ENCODE data around the gene FBN1. TPM values are rescaled to one million over a fixed set of nuclear protein-coding genes. Genes with fewer than 3 reads are reported as not detected.

FBN1 gene
- 0.80 and 1.2 TPM in 2 replicates for total RNA-seq

DNA sequence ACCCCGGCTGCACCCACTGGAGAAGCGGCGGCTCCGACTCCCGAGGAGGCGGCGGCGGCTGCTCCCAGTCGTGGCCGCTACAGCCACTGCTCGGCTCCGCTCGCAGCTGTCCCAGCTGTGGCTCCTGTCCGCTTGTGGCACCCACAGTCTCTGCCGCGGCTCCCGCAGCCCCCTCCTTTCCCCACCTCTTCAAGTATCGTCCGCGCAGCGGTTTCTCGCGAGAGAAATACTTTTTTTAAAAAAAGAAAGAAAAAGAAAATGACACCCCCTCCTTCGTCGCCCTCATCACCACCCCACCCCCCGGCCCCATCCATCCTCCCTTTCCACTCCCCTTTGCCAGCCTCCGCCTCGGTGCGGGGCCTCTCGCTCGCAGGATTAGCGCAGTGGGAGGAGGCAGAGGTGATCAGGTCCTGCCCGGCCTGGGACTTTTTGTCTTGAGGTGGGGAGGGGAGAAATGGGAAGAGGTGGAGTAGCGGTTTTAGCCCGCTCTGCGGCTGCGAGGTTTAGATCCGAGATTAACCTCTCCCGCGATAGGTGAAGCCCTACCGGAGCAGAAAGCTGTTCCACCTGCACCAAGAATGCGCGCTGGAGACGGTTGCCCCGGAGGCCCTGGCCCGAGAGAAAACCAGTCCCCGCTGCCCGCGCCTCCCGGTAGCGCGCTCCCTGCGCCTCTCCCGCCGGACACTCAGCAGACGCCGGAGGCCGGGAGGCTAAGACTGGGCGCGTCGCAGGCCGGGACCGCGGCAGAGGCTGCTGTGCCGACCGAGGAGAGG, at the start of gene FBN1:
FBN1 (minus strand) TSS at position 152 of the 773 bp plus-strand sequence. CDS start 940 bp downstream, outside the sequence.
- Mint-ChIP-seq H3K9me3 (no peaks in the 10 kb centered on the region), H3K4me3 (ENCODE audit: low read depth) (peak within 1 kb of the TSS; percentile 64), H3K27me3 (ENCODE audit: low read depth) (peaks cover 51% of the 10 kb centered on the region), H3K36me3 (ENCODE audit: low read depth) (no peaks in the 10 kb centered on the region), H3K27ac (no peak within 1 kb of the TSS), H3K4me1 (ENCODE audit: low read depth) (peaks cover 6% of the 10 kb centered on the region)
- intact Hi-C loops (cut with micrococcal nuclease): no loop called here
- DNase-seq (ENCODE audit: low spot score): peak; percentile 28

DNA sequence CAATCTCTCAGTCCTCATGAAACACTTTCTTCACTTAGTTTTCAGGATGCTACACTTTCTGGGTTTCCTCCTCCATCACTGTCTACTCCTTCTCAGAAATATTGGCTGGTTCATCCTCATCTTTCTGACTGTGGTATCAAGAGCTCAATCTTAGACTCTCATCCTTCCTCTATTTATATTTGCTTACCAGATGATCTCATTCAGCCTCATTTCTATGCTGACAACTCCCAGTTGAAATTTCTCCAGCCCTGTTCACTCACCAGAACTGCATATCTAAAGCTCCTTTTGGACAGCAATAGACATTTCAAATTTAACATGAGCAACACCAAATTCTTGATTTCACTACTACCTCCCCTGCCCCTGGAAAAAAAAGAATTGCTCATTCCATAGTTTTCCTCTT, 48.0 kb upstream of the FBN1 start:
- H3K36me3 Mint-ChIP-seq (ENCODE audit: low read depth): no peaks in the 10 kb centered on the region
- H3K27ac Mint-ChIP-seq: no peak overlapping the region
- intact Hi-C loops (cut with micrococcal nuclease): no loop called here
- no peak overlapping the region for H3K4me3 Mint-ChIP-seq (ENCODE audit: low read depth)
- H3K4me1 Mint-ChIP-seq (ENCODE audit: low read depth): no peaks in the 10 kb centered on the region
- no peak for DNase-seq (ENCODE audit: low spot score)
- H3K27me3 Mint-ChIP-seq (ENCODE audit: low read depth): no peaks in the 10 kb centered on the region
- H3K9me3 Mint-ChIP-seq: no peaks in the 10 kb centered on the region

DNA sequence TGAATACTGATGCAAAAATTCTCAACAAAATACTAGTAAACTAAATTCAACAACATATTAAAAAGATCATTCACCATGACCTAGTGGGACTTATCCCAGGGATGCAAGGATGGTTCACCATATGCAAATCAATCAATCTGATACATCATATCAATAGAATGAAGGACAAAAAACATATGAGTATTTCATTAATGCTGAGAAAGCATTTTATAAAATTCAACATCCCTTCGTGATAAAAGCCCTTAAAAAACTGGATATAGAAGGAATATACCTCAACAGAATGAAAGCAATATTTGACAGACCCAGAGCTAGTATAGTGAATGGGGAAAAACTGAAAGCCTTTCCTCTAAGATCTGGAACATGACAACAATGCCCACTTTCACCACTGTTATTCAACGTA, 43.0 kb upstream of the FBN1 start:
- no peak overlapping the region for H3K4me3 Mint-ChIP-seq (ENCODE audit: low read depth)
- H3K27me3 Mint-ChIP-seq (ENCODE audit: low read depth): peaks cover 2% of the 10 kb centered on the region
- H3K27ac Mint-ChIP-seq: no peak overlapping the region
- no peaks in the 10 kb centered on the region for H3K4me1 Mint-ChIP-seq (ENCODE audit: low read depth)
- intact Hi-C loops (cut with micrococcal nuclease): no loop called here
- H3K9me3 Mint-ChIP-seq: peaks cover 14% of the 10 kb centered on the region
- no peaks in the 10 kb centered on the region for H3K36me3 Mint-ChIP-seq (ENCODE audit: low read depth)
- DNase-seq (ENCODE audit: low spot score): no peak

DNA sequence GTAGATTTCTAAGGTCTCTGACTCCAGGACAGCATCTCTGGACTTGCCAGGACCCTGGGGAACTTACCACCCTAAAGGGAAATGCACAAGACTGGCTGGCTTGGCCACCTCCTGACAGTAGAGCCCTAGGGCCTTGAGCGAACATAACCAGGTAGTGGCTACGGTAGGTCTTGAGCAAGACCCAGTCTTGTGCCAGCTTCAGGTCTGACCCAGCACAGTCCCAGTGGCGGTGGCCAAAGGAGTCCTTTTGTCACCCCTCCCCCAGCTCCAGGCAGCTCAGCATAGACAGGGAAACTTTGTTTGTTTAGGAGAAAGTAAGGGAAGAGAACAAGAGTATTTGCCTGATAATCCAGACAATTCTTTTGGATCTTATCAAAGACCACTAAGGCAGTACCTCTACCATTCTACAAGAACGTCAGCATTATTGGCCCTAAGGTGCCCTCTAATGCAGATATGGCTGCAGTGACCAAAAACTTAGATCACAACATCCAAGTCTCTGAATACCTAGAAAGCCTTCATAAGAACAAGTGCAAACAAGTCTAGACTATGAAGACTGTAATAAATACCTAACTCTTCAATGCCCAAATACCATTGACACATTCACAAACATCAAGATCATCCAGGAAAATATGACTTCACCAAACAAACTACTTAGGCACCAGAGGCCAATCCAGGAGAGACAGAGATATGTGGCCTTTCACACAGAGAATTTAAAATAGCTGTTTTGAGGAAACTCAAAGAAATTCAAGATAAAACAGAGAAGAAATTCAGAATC, 38.7 kb upstream of the FBN1 start:
- intact Hi-C loops (cut with micrococcal nuclease): no loop called here
- Mint-ChIP-seq H3K4me1 (ENCODE audit: low read depth) (no peaks in the 10 kb centered on the region), H3K27me3 (ENCODE audit: low read depth) (peaks cover 2% of the 10 kb centered on the region), H3K4me3 (ENCODE audit: low read depth) (no peak overlapping the region), H3K36me3 (ENCODE audit: low read depth) (no peaks in the 10 kb centered on the region), H3K27ac (no peak overlapping the region), H3K9me3 (peaks cover 14% of the 10 kb centered on the region)
- DNase-seq (ENCODE audit: low spot score): no peak

DNA sequence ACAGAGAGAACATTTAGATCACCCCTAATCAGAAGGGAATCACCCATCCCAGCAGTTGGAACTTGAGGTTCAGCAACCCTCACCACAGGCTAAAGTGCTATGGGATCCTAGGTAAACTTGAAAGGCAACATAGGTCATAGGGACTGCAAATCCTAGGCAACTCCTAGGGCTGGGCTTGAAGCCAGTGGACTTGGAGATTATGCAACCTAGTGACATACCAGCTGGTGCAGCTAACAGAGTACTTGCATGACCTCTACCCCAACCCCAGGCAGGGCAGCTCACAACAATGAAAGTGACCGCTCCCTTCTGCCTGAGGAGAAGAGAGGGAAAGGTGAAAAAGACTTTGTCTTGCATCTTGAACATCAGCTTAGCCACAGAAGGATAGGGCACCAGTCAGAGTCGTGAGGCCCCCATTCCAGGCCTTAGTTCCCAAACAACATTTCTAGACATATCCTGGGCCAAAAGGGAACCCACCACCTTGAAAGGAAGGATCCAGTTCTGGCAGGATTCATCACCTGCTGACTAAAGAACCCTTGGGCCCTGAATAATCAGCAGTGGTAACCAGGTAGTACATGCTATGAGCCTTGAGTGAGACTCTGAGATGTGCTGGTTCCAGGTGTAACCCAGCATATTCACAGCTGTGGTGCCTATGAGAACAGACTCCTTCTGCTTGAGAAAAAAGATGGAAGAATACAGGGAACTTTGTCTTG, 37.6 kb upstream of the FBN1 start:
- H3K27me3 Mint-ChIP-seq (ENCODE audit: low read depth): peaks cover under 1% of the 10 kb centered on the region
- intact Hi-C loops (cut with micrococcal nuclease): no loop called here
- no peak overlapping the region for H3K27ac Mint-ChIP-seq
- DNase-seq (ENCODE audit: low spot score): no peak
- H3K36me3 Mint-ChIP-seq (ENCODE audit: low read depth): no peaks in the 10 kb centered on the region
- no peak overlapping the region for H3K4me3 Mint-ChIP-seq (ENCODE audit: low read depth)
- peaks cover 11% of the 10 kb centered on the region for H3K9me3 Mint-ChIP-seq
- H3K4me1 Mint-ChIP-seq (ENCODE audit: low read depth): no peaks in the 10 kb centered on the region

DNA sequence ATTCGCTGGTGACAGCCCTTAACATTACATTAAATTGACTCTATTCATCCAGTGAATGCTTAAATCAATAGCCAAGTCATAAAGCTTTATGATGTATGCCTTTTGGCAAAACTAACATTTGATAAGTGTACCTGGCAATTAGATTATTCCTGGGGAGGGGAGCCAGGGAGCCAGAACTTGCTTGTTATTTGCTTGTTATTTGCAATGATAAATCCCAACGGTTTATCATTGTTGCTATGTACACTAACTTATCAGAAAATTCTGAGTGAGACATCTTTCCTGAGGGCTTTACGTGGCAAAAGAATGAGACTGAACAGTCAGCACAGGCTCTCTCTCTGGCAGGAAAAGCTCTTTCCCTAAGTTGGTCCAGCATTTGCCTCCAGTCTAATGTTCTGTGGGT, 35.8 kb upstream of the FBN1 start:
- intact Hi-C loops (cut with micrococcal nuclease): no loop called here
- Mint-ChIP-seq H3K27me3 (ENCODE audit: low read depth) (no peaks in the 10 kb centered on the region), H3K9me3 (peaks cover 1% of the 10 kb centered on the region), H3K36me3 (ENCODE audit: low read depth) (no peaks in the 10 kb centered on the region), H3K4me3 (ENCODE audit: low read depth) (no peak overlapping the region), H3K4me1 (ENCODE audit: low read depth) (no peaks in the 10 kb centered on the region), H3K27ac (no peak overlapping the region)
- no peak for DNase-seq (ENCODE audit: low spot score)

DNA sequence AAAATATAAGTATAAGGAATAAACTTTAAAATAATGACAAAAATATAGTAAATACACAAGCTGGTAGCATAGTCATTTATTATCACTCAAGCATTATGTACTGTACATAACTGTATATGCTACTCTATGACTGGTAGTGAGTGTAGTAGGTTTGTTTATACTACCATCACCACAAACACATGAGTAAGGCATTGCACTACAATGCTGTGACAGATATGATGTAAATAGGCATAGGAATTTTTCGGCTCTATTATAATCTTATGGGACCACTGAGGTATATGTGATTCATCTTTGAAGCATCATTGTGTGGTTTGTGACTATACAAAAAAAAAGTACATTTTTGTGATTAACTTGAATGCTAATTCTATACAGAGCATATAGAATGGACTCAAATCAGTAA, 35.3 kb upstream of the FBN1 start:
- Mint-ChIP-seq H3K4me1 (ENCODE audit: low read depth) (no peaks in the 10 kb centered on the region), H3K4me3 (ENCODE audit: low read depth) (no peak overlapping the region)

DNA sequence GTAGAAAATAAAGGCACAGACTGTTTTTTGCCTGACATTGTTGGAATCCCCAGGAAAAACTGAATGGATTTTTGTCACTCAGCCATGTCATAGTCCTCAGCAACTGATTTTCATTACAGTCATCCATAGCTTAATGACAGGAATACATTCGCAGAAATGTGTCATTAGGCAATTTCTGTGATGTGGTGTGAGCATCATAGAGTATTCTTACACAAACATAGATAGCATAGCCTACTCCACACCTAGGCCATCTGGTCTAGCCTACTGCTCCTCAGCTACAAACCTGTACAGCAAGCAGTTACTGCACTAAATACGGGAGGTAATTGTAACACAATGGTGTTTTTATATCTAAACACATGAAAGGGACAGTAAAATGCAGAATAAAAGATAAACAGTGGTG, 34.4 kb upstream of the FBN1 start:
- Mint-ChIP-seq H3K9me3 (no peaks in the 10 kb centered on the region), H3K27ac (no peak overlapping the region), H3K4me1 (ENCODE audit: low read depth) (no peaks in the 10 kb centered on the region), H3K27me3 (ENCODE audit: low read depth) (no peaks in the 10 kb centered on the region), H3K36me3 (ENCODE audit: low read depth) (no peaks in the 10 kb centered on the region), H3K4me3 (ENCODE audit: low read depth) (no peak overlapping the region)
- no peak for DNase-seq (ENCODE audit: low spot score)
- intact Hi-C loops (cut with micrococcal nuclease): no loop called here

More for the DNA sequence above, 35.3 kb upstream of the FBN1 start:
- DNase-seq (ENCODE audit: low spot score): no peak
- H3K27ac Mint-ChIP-seq: no peak overlapping the region
- H3K9me3 Mint-ChIP-seq: no peaks in the 10 kb centered on the region
- no peaks in the 10 kb centered on the region for H3K36me3 Mint-ChIP-seq (ENCODE audit: low read depth)
- intact Hi-C loops (cut with micrococcal nuclease): no loop called here
- no peaks in the 10 kb centered on the region for H3K27me3 Mint-ChIP-seq (ENCODE audit: low read depth)

DNA sequence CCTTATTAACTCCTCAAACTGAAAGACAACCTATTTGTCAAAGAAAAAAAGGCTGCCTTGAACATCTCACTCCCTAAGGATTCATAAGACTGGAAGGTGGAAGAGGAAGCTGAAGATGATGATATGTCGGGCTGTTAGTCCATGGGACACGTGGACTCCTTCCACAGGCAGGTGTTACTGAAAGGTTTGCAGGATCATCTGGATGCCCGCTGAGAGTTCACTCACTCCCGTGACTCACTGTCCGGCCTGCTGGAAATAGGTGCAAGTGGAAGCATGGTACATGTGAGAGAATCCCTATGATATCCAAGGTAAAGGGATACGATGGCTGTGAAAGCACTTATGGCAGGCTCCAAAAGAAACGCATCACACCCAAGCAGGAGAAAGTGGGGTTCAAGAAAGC, 33.3 kb upstream of the FBN1 start:
- no peaks in the 10 kb centered on the region for H3K9me3 Mint-ChIP-seq
- no peaks in the 10 kb centered on the region for H3K36me3 Mint-ChIP-seq (ENCODE audit: low read depth)
- DNase-seq (ENCODE audit: low spot score): no peak
- no peaks in the 10 kb centered on the region for H3K4me1 Mint-ChIP-seq (ENCODE audit: low read depth)
- intact Hi-C loops (cut with micrococcal nuclease): no loop called here
- no peak overlapping the region for H3K27ac Mint-ChIP-seq
- no peaks in the 10 kb centered on the region for H3K27me3 Mint-ChIP-seq (ENCODE audit: low read depth)
- no peak overlapping the region for H3K4me3 Mint-ChIP-seq (ENCODE audit: low read depth)

DNA sequence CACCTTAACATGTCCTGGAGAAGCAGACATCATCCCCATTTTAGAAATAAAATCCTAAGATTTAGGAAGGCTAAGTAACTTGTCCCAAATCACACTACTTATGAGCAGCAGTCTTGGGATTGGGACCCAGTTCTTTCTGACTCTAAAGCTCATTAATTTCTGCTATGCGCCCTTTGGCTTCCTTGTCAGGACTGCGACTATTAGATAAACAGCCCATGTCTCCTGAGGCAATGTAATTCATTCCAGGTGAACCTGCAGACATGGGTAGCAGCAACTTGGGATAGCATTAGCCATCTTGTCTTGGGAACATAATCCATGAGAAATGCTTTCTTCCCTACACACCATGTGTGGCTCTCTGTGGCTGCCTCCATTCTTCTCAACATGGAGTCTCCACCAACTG, 32.3 kb upstream of the FBN1 start:
- intact Hi-C loops (cut with micrococcal nuclease): no loop called here
- Mint-ChIP-seq H3K4me1 (ENCODE audit: low read depth) (no peaks in the 10 kb centered on the region), H3K27ac (no peak overlapping the region), H3K27me3 (ENCODE audit: low read depth) (no peaks in the 10 kb centered on the region), H3K9me3 (no peaks in the 10 kb centered on the region), H3K4me3 (ENCODE audit: low read depth) (no peak overlapping the region), H3K36me3 (ENCODE audit: low read depth) (no peaks in the 10 kb centered on the region)
- no peak for DNase-seq (ENCODE audit: low spot score)

DNA sequence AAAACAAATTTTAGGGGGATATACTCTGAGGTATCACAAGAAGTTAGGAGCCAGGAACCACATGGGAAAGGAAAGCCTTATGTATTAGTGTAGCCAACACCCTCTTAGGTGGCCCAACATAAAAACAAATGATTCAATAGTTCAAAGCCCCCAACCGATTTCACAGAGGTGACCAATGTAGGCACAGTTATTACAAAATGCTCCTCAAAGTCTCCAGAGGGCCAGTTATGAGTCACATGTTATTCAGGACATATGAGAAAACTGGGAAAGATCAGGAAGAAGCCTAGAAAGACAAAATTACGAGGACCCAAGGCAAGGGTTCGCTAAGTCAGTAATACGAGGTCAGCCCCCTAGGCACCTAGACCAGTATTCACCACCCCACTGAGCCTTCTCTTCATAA, 29.9 kb upstream of the FBN1 start:
- DNase-seq (ENCODE audit: low spot score): no peak
- intact Hi-C loops (cut with micrococcal nuclease): no loop called here
- Mint-ChIP-seq H3K27ac (no peak overlapping the region), H3K4me3 (ENCODE audit: low read depth) (no peak overlapping the region), H3K9me3 (no peaks in the 10 kb centered on the region), H3K36me3 (ENCODE audit: low read depth) (no peaks in the 10 kb centered on the region), H3K27me3 (ENCODE audit: low read depth) (no peaks in the 10 kb centered on the region), H3K4me1 (ENCODE audit: low read depth) (no peaks in the 10 kb centered on the region)

DNA sequence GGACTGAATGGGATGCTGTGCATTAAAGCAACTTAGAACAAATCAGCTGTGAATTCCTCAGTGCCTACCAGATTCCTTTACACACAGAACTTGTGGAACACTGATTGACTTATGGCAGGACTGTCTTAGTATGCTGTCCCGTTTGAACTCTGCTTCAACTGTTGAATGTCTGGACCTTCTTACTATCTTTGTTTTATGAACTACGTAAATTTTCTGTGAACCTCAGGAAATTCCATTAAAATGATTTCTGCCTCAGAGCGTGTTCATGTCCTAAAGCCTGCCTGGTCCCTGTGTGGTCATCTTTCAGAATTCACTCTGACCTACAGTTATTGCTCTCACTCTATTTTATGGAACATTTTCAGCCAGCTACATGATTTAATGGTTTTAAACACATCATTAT, 29.4 kb upstream of the FBN1 start:
- H3K27ac Mint-ChIP-seq: no peak overlapping the region
- H3K36me3 Mint-ChIP-seq (ENCODE audit: low read depth): no peaks in the 10 kb centered on the region
- no peaks in the 10 kb centered on the region for H3K27me3 Mint-ChIP-seq (ENCODE audit: low read depth)
- H3K9me3 Mint-ChIP-seq: no peaks in the 10 kb centered on the region
- no peak for DNase-seq (ENCODE audit: low spot score)
- intact Hi-C loops (cut with micrococcal nuclease): no loop called here
- H3K4me3 Mint-ChIP-seq (ENCODE audit: low read depth): no peak overlapping the region
- no peaks in the 10 kb centered on the region for H3K4me1 Mint-ChIP-seq (ENCODE audit: low read depth)

DNA sequence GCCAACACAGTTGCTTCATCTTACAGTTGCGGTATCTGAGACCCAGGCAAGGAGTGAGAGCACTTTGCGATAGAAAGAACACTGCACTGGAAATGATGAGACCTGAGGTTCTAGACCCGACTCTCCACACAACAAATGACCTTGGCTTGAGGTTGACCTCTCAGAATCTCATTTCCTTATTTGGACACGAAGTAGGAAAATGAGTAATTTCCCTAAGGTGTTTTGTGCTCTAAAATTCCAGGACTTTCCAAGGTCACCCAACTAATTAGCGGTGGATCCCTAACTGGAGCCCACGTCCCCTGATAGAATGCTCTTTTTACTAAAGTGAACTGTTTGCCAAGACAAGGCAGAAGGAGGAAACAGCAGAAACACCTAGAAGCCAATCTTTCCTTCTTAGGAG, 26.7 kb upstream of the FBN1 start:
- H3K36me3 Mint-ChIP-seq (ENCODE audit: low read depth): no peaks in the 10 kb centered on the region
- H3K9me3 Mint-ChIP-seq: no peaks in the 10 kb centered on the region
- H3K4me3 Mint-ChIP-seq (ENCODE audit: low read depth): no peak overlapping the region
- no peak for DNase-seq (ENCODE audit: low spot score)
- no peak overlapping the region for H3K27ac Mint-ChIP-seq
- intact Hi-C loops (cut with micrococcal nuclease): no loop called here
- no peaks in the 10 kb centered on the region for H3K4me1 Mint-ChIP-seq (ENCODE audit: low read depth)
- no peaks in the 10 kb centered on the region for H3K27me3 Mint-ChIP-seq (ENCODE audit: low read depth)
